Activated naive CD4-positive, alpha-beta T cell treated with anti-CD3 and anti-CD28 coated beads, Interleukin-2, amount 10 ng/mL, durations not matched to agents 7 days and 5 days (primary cell): ENCODE data around the gene REP15.
"Not testable (repeated sequence)": the region's sequence is repeated elsewhere in the genome, so short reads cannot be mapped to it uniquely, and the experiment has no call there.

Experiments used
- CTCF ChIA-PET: fragments of 350-600 bp; sonication (Branson Sonifier 250); formaldehyde crosslinking; loops from one replicate; lab custom pipeline; 2021; ENCODE audit warnings: antibody characterized with exemption; lab: Charles Lee
- DNase-seq: peaks from one replicate; pipeline ENCODE4 v3.0.0-alpha.2; 2020
- H3K27ac Mint-ChIP-seq: one replicate; pipeline ENCODE4 v1.8.0; 2021; ENCODE audit warnings: mild to moderate bottlenecking, moderate library complexity, mixed read lengths
- H3K27me3 Mint-ChIP-seq: one replicate; pipeline ENCODE4 v1.8.0; 2021; ENCODE audit warnings: mild to moderate bottlenecking, mixed read lengths
- H3K36me3 Mint-ChIP-seq: one replicate; pipeline ENCODE4 v1.8.0; 2021; ENCODE audit warnings: mixed read lengths
- H3K4me1 Mint-ChIP-seq: one replicate; pipeline ENCODE4 v1.8.0; 2021; ENCODE audit warnings: mixed read lengths
- H3K4me3 Mint-ChIP-seq: one replicate; pipeline ENCODE4 v1.8.0; 2021; ENCODE audit warnings: mild to moderate bottlenecking, moderate library complexity, mixed read lengths
- H3K9me3 Mint-ChIP-seq: one replicate; pipeline ENCODE4 v1.8.0; 2021; ENCODE audit warnings: mixed read lengths

REP15 gene

GRCh38 chr12:27709932-27710591 is 13.8 kb downstream of the REP15 start:
- H3K36me3 Mint-ChIP-seq, result peaks cover 10% of the 10 kb centered on the region
- no peak for DNase-seq
- H3K4me1 Mint-ChIP-seq, result peaks cover 30% of the 10 kb centered on the region
- H3K4me3 Mint-ChIP-seq, result peak overlapping the region; percentile 95
- peak overlapping the region; percentile 95 for H3K27ac Mint-ChIP-seq
- no peaks in the 10 kb centered on the region for H3K9me3 Mint-ChIP-seq
- H3K27me3 Mint-ChIP-seq, result peaks cover 28% of the 10 kb centered on the region
- CTCF ChIA-PET, result interaction anchor here (1.2 kb wide), 1 partner anchor 326 kb away, joined by 4 read pairs; no protein-coding TSS in a partner anchor

- peaks cover 21% of the 10 kb centered on the region for H3K27me3 Mint-ChIP-seq
- peak within 1 kb of the TSS; percentile 95 for H3K27ac Mint-ChIP-seq
- DNase-seq, result peak; percentile 94
- H3K4me3 Mint-ChIP-seq, result peak within 1 kb of the TSS; percentile 95
- H3K9me3 Mint-ChIP-seq, result no peaks in the 10 kb centered on the region
- CTCF ChIA-PET, result interaction anchor here (1.2 kb wide), 1 partner anchor 326 kb away, joined by 4 read pairs; no protein-coding TSS in a partner anchor
- H3K36me3 Mint-ChIP-seq, result peaks cover 10% of the 10 kb centered on the region
- peaks cover 30% of the 10 kb centered on the region for H3K4me1 Mint-ChIP-seq
Observed at GRCh38 chr12:27710592-27711316, 14.5 kb downstream of the REP15 start, which contains the start of gene MRPS35. MRPS35 (plus strand) TSS chr12:27710832; CDS start chr12:27710844, 12 bp downstream.

- DNase-seq, result peak; percentile 42
- peaks cover 30% of the 10 kb centered on the region for H3K4me1 Mint-ChIP-seq
- H3K9me3 Mint-ChIP-seq, result no peaks in the 10 kb centered on the region
- H3K36me3 Mint-ChIP-seq, result peaks cover 12% of the 10 kb centered on the region
- H3K27ac Mint-ChIP-seq, result peak overlapping the region; percentile 95
- peaks cover 18% of the 10 kb centered on the region for H3K27me3 Mint-ChIP-seq
- CTCF ChIA-PET, result no interaction called here
- peak overlapping the region; percentile 95 for H3K4me3 Mint-ChIP-seq
Observed at GRCh38 chr12:27711317-27711682, 15.1 kb downstream of the REP15 start.

GRCh38 chr12:27711967-27712366 is 15.7 kb downstream of the REP15 start:
- H3K4me3 Mint-ChIP-seq, result peak overlapping the region; percentile 62
- H3K9me3 Mint-ChIP-seq, result no peaks in the 10 kb centered on the region
- H3K27me3 Mint-ChIP-seq, result peaks cover 18% of the 10 kb centered on the region
- CTCF ChIA-PET, result no interaction called here
- H3K27ac Mint-ChIP-seq, result peak overlapping the region; percentile 35
- H3K4me1 Mint-ChIP-seq, result peaks cover 30% of the 10 kb centered on the region
- H3K36me3 Mint-ChIP-seq, result peaks cover 13% of the 10 kb centered on the region
- DNase-seq, result no peak

GRCh38 chr12:27723212-27723611 is 27.0 kb downstream of the REP15 start:
- CTCF ChIA-PET, result interaction anchor here (1.4 kb wide), 2 partner anchors 9 to 10 kb away, joined by 5 read pairs; no protein-coding TSS in a partner anchor
- H3K36me3 Mint-ChIP-seq, result peaks cover 28% of the 10 kb centered on the region
- no peak overlapping the region for H3K4me3 Mint-ChIP-seq
- H3K27me3 Mint-ChIP-seq, result no peaks in the 10 kb centered on the region
- no peak overlapping the region for H3K27ac Mint-ChIP-seq
- DNase-seq, result no peak
- H3K9me3 Mint-ChIP-seq, result no peaks in the 10 kb centered on the region
- no peaks in the 10 kb centered on the region for H3K4me1 Mint-ChIP-seq

GRCh38 chr12:27730097-27730588 is 33.9 kb downstream of the REP15 start:
- H3K9me3 Mint-ChIP-seq, result no peaks in the 10 kb centered on the region
- H3K36me3 Mint-ChIP-seq, result peaks cover 30% of the 10 kb centered on the region
- no peak for DNase-seq
- no peak overlapping the region for H3K4me3 Mint-ChIP-seq
- H3K27ac Mint-ChIP-seq, result no peak overlapping the region
- H3K4me1 Mint-ChIP-seq, result no peaks in the 10 kb centered on the region
- CTCF ChIA-PET, result no interaction called here
- H3K27me3 Mint-ChIP-seq, result no peaks in the 10 kb centered on the region

GRCh38 chr12:27732281-27732680 is 36.0 kb downstream of the REP15 start:
- H3K27me3 Mint-ChIP-seq, result no peaks in the 10 kb centered on the region
- H3K4me3 Mint-ChIP-seq, result no peak overlapping the region
- DNase-seq, result peak; percentile 24
- H3K4me1 Mint-ChIP-seq, result no peaks in the 10 kb centered on the region
- no peak overlapping the region for H3K27ac Mint-ChIP-seq
- peaks cover 33% of the 10 kb centered on the region for H3K36me3 Mint-ChIP-seq
- H3K9me3 Mint-ChIP-seq, result no peaks in the 10 kb centered on the region
- CTCF ChIA-PET, result interaction anchor here (0.7 to 9.7 kb wide), 11 partner anchors 9 to 308 kb away, joined by 3 to 106 read pairs (median 4); no protein-coding TSS in a partner anchor

- CTCF ChIA-PET, result interaction anchor here (0.7 to 9.7 kb wide), 16 partner anchors 8 to 1140 kb away, joined by 3 to 106 read pairs (median 4); partner anchors contain the start of genes KLHL42 and MANSC4
- H3K27ac Mint-ChIP-seq, result no peak overlapping the region
- peak; percentile 52 for DNase-seq
- peaks cover 37% of the 10 kb centered on the region for H3K36me3 Mint-ChIP-seq
- H3K9me3 Mint-ChIP-seq, result no peaks in the 10 kb centered on the region
- no peaks in the 10 kb centered on the region for H3K4me1 Mint-ChIP-seq
- no peaks in the 10 kb centered on the region for H3K27me3 Mint-ChIP-seq
- no peak overlapping the region for H3K4me3 Mint-ChIP-seq
Observed at GRCh38 chr12:27733052-27733656, 36.9 kb downstream of the REP15 start.

GRCh38 chr12:27733791-27734190 is 37.5 kb downstream of the REP15 start:
- no peaks in the 10 kb centered on the region for H3K4me1 Mint-ChIP-seq
- H3K9me3 Mint-ChIP-seq, result no peaks in the 10 kb centered on the region
- H3K36me3 Mint-ChIP-seq, result peaks cover 37% of the 10 kb centered on the region
- H3K27ac Mint-ChIP-seq, result no peak overlapping the region
- no peaks in the 10 kb centered on the region for H3K27me3 Mint-ChIP-seq
- DNase-seq, result no peak
- H3K4me3 Mint-ChIP-seq, result no peak overlapping the region
- CTCF ChIA-PET, result interaction anchor here (0.6 to 9.7 kb wide), 12 partner anchors 9 to 1139 kb away, joined by 3 to 106 read pairs (median 5); partner anchors contain the start of genes KLHL42 and MANSC4

- H3K27ac Mint-ChIP-seq, result not testable (repeated sequence)
- CTCF ChIA-PET, result interaction anchor here (0.6 to 9.7 kb wide), 8 partner anchors 10 to 1139 kb away, joined by 3 to 106 read pairs (median 4); no protein-coding TSS in a partner anchor
Observed at GRCh38 chr12:27734321-27734720, 38.1 kb downstream of the REP15 start.

GRCh38 chr12:27743601-27744000 is 47.4 kb downstream of the REP15 start:
- no peaks in the 10 kb centered on the region for H3K27me3 Mint-ChIP-seq
- CTCF ChIA-PET, result no interaction called here
- peaks cover 41% of the 10 kb centered on the region for H3K36me3 Mint-ChIP-seq

More at GRCh38 chr12:27734321-27734720, 38.1 kb downstream of the REP15 start:
- not testable (repeated sequence) for H3K4me1 Mint-ChIP-seq, H3K9me3 Mint-ChIP-seq, DNase-seq, H3K27me3 Mint-ChIP-seq, H3K4me3 Mint-ChIP-seq
- peaks cover 35% of the 10 kb centered on the region for H3K36me3 Mint-ChIP-seq

GRCh38 chr12:27745734-27746133 is 49.5 kb downstream of the REP15 start:
- peaks cover 35% of the 10 kb centered on the region for H3K36me3 Mint-ChIP-seq
- not testable (repeated sequence) for H3K9me3 Mint-ChIP-seq, DNase-seq, H3K27me3 Mint-ChIP-seq, H3K4me3 Mint-ChIP-seq, H3K27ac Mint-ChIP-seq, H3K4me1 Mint-ChIP-seq
- CTCF ChIA-PET, result interaction anchor here (0.9 to 1.2 kb wide), 2 partner anchors 12 to 76 kb away, joined by 3 to 4 read pairs; no protein-coding TSS in a partner anchor

More at GRCh38 chr12:27743601-27744000, 47.4 kb downstream of the REP15 start:
- no peak for DNase-seq
- Mint-ChIP-seq H3K9me3 (no peaks in the 10 kb centered on the region), H3K4me1 (peaks cover 4% of the 10 kb centered on the region), H3K4me3 (no peak overlapping the region), H3K27ac (no peak overlapping the region)
